ENCODE results near the gene ZAP70. TPM values are rescaled to one million over a fixed set of nuclear protein-coding genes. Genes with fewer than 3 reads are reported as not detected.

The ZAP70 gene
- total RNA-seq, 4 donors from 2014 or later: 3.5 to 13.5 (median 5.3) TPM

GRCh38 chr2:97747285-97747684 lies 33.9 kb downstream of the ZAP70 start:
- Histone ChIP-seq H3K27me3 (no peaks in the 10 kb centered on the region), H3K27ac (no peak overlapping the region), H3K9me3 (peaks cover 0 to 7% (median 0%) of the 10 kb centered on the region in 4 donors), H3K4me1 (no peaks in the 10 kb centered on the region), H3K4me3 (no peak overlapping the region), H3K36me3 (peaks cover 0 to 40% (median 3%) of the 10 kb centered on the region in 3 donors)
- TF ChIP-seq POLR2A (IDR thresholded peaks at IDR 0.05) (no peak), CTCF (IDR thresholded peaks at IDR 0.05) (no peak), EP300 (IDR thresholded peaks at IDR 0.05) (no peak)
- no peak for DNase-seq (ENCODE audit: low spot score in 2 of 2)
- 76 to 79% methylated on average over 3 of the region's 3 CpGs for WGBS, 2 donors

GRCh38 chr2:97747716-97748115 lies 34.3 kb downstream of the ZAP70 start:
- TF ChIP-seq EP300 (IDR thresholded peaks at IDR 0.05) (no peak), POLR2A (IDR thresholded peaks at IDR 0.05) (no peak), CTCF (IDR thresholded peaks at IDR 0.05) (no peak)
- 92 to 94% methylated on average over 4 of the region's 4 CpGs for WGBS, 2 donors
- H3K27me3 ChIP-seq: no peaks in the 10 kb centered on the region
- no peak overlapping the region for H3K27ac ChIP-seq
- no peaks in the 10 kb centered on the region for H3K4me1 ChIP-seq
- H3K4me3 ChIP-seq: no peak overlapping the region
- peaks cover 0 to 7% (median 0%) of the 10 kb centered on the region in 4 donors for H3K9me3 ChIP-seq
- peaks cover 0 to 40% (median 3%) of the 10 kb centered on the region in 3 donors for H3K36me3 ChIP-seq
- DNase-seq (ENCODE audit: low spot score in 2 of 2): no peak

GRCh38 chr2:97749581-97749980 lies 36.2 kb downstream of the ZAP70 start:
- Histone ChIP-seq H3K4me1 (no peaks in the 10 kb centered on the region), H3K27me3 (no peaks in the 10 kb centered on the region), H3K9me3 (no peaks in the 10 kb centered on the region), H3K36me3 (peaks cover 0 to 38% (median 0%) of the 10 kb centered on the region in 3 donors), H3K4me3 (no peak overlapping the region), H3K27ac (no peak overlapping the region)
- 54 to 69% methylated on average over 5 of the region's 5 CpGs for WGBS, 2 donors
- DNase-seq (ENCODE audit: low spot score in 2 of 2): no peak
- TF ChIP-seq EP300 (IDR thresholded peaks at IDR 0.05) (no peak), POLR2A (IDR thresholded peaks at IDR 0.05) (no peak)

GRCh38 chr2:97750017-97750416 lies 36.6 kb downstream of the ZAP70 start:
- H3K4me1 ChIP-seq: no peaks in the 10 kb centered on the region
- H3K36me3 ChIP-seq: peaks cover 0 to 38% (median 0%) of the 10 kb centered on the region in 3 donors
- H3K4me3 ChIP-seq: no peak overlapping the region
- no peaks in the 10 kb centered on the region for H3K9me3 ChIP-seq
- WGBS, 2 donors: 93 to 100% methylated on average over 4 of the region's 4 CpGs
- DNase-seq (ENCODE audit: low spot score in 2 of 2): no peak
- no peaks in the 10 kb centered on the region for H3K27me3 ChIP-seq
- no peak overlapping the region for H3K27ac ChIP-seq
- TF ChIP-seq CTCF (IDR thresholded peaks at IDR 0.05): no peak
- no peak for TF ChIP-seq POLR2A (IDR thresholded peaks at IDR 0.05)
- no peak for TF ChIP-seq EP300 (IDR thresholded peaks at IDR 0.05)

- Histone ChIP-seq H3K9me3 (no peaks in the 10 kb centered on the region), H3K36me3 (peaks cover 0 to 53% (median 0%) of the 10 kb centered on the region in 3 donors), H3K4me1 (no peaks in the 10 kb centered on the region), H3K27me3 (no peaks in the 10 kb centered on the region), H3K27ac (no peak overlapping the region), H3K4me3 (no peak overlapping the region)
- TF ChIP-seq CTCF (IDR thresholded peaks at IDR 0.05) (no peak), EP300 (IDR thresholded peaks at IDR 0.05) (no peak), POLR2A (IDR thresholded peaks at IDR 0.05) (no peak)
- no peak for DNase-seq (ENCODE audit: low spot score in 2 of 2)
- WGBS, 2 donors: 48 to 61% methylated on average over 3 of the region's 3 CpGs
Observed at GRCh38 chr2:97751752-97752151, 38.4 kb downstream of the ZAP70 start.

All from tibial nerve (tissue), 4 donors.